Measurements from ENCODE around the gene HIVEP1. TPM values are rescaled to one million over a fixed set of nuclear protein-coding genes. Genes with fewer than 3 reads are reported as not detected.

Gene HIVEP1
- total RNA-seq, 2 donors from 2014 or later: 70.1 to 77.0 TPM

- Mint-ChIP-seq H3K4me3 (peak overlapping the region; percentile 9 to 57), H3K36me3 (ENCODE audit: insufficient read depth in 2 of 2) (peaks cover 22 to 38% of the 10 kb centered on the region in 2 donors), H3K27me3 (ENCODE audit: low read depth) (no peaks in the 10 kb centered on the region), H3K9me3 (peaks cover 6% of the 10 kb centered on the region in 2 donors), H3K27ac (no peak overlapping the region), H3K4me1 (ENCODE audit: low read depth) (peaks cover 67% of the 10 kb centered on the region)
- peak; percentile 20 to 33 for DNase-seq
- peak; percentile 80 to 86 for ATAC-seq (replicated peaks in 1 of 2)
These were observed 101.1 kb downstream of the HIVEP1 start for GRCh38 chr6:12113190-12113577.

- DNase-seq (no peak), ATAC-seq (replicated peaks in 1 of 2) (no peak)
- Mint-ChIP-seq H3K4me3 (peak overlapping the region in 1 of 2 donors; percentile 4), H3K36me3 (ENCODE audit: insufficient read depth in 2 of 2) (peaks cover 24 to 40% of the 10 kb centered on the region in 2 donors), H3K27me3 (ENCODE audit: low read depth) (no peaks in the 10 kb centered on the region), H3K4me1 (ENCODE audit: low read depth) (peaks cover 76% of the 10 kb centered on the region), H3K9me3 (peaks cover 6% of the 10 kb centered on the region in 2 donors), H3K27ac (peak overlapping the region; percentile 1)
These were observed 102.0 kb downstream of the HIVEP1 start for GRCh38 chr6:12114055-12114503.

- Mint-ChIP-seq H3K27ac (no peak overlapping the region), H3K36me3 (ENCODE audit: insufficient read depth in 2 of 2) (peaks cover 22 to 41% of the 10 kb centered on the region in 2 donors), H3K27me3 (ENCODE audit: low read depth) (no peaks in the 10 kb centered on the region), H3K4me3 (no peak overlapping the region), H3K9me3 (peaks cover 6% of the 10 kb centered on the region in 2 donors), H3K4me1 (ENCODE audit: low read depth) (peaks cover 76% of the 10 kb centered on the region)
- DNase-seq: no peak
- ATAC-seq (replicated peaks in 1 of 2): no peak
These were observed 102.9 kb downstream of the HIVEP1 start for GRCh38 chr6:12115001-12115400.

- Mint-ChIP-seq H3K36me3 (ENCODE audit: insufficient read depth in 2 of 2) (peaks cover 26 to 46% of the 10 kb centered on the region in 2 donors), H3K9me3 (peaks cover 6% of the 10 kb centered on the region in 2 donors), H3K4me1 (ENCODE audit: low read depth) (peaks cover 76% of the 10 kb centered on the region), H3K27me3 (ENCODE audit: low read depth) (no peaks in the 10 kb centered on the region), H3K27ac (peak overlapping the region; percentile 41), H3K4me3 (peak overlapping the region; percentile 17 to 42)
- DNase-seq: no peak
- ATAC-seq (replicated peaks in 1 of 2): no peak
These were observed 103.4 kb downstream of the HIVEP1 start for GRCh38 chr6:12115492-12115891.

- H3K4me1 Mint-ChIP-seq (ENCODE audit: low read depth): peaks cover 72% of the 10 kb centered on the region
- H3K36me3 Mint-ChIP-seq (ENCODE audit: insufficient read depth in 2 of 2): peaks cover 31 to 49% of the 10 kb centered on the region in 2 donors
- H3K9me3 Mint-ChIP-seq: peaks cover 6% of the 10 kb centered on the region in 2 donors
- no peak for DNase-seq
- H3K4me3 Mint-ChIP-seq: no peak overlapping the region
- H3K27ac Mint-ChIP-seq: peak overlapping the region; percentile 81
- no peak for ATAC-seq (replicated peaks in 1 of 2)
- H3K27me3 Mint-ChIP-seq (ENCODE audit: low read depth): no peaks in the 10 kb centered on the region
These were observed 104.2 kb downstream of the HIVEP1 start for GRCh38 chr6:12116264-12116800.

GRCh38 chr6:12116978-12117377 is 104.9 kb downstream of the HIVEP1 start:
- Mint-ChIP-seq H3K4me1 (ENCODE audit: low read depth) (peaks cover 72% of the 10 kb centered on the region), H3K27ac (peak overlapping the region; percentile 81)
- DNase-seq: no peak

GRCh38 chr6:12118607-12119006 is 106.5 kb downstream of the HIVEP1 start:
- Mint-ChIP-seq H3K4me3 (peak overlapping the region; percentile 47 to 58), H3K4me1 (ENCODE audit: low read depth) (peaks cover 57% of the 10 kb centered on the region), H3K27ac (peak overlapping the region; percentile 26), H3K36me3 (ENCODE audit: insufficient read depth in 2 of 2) (peaks cover 32 to 56% of the 10 kb centered on the region in 2 donors), H3K9me3 (peaks cover 4 to 6% of the 10 kb centered on the region in 2 donors), H3K27me3 (ENCODE audit: low read depth) (no peaks in the 10 kb centered on the region)
- ATAC-seq (replicated peaks in 1 of 2) (no peak), DNase-seq (no peak)

More at GRCh38 chr6:12116978-12117377, 104.9 kb downstream of the HIVEP1 start:
- ATAC-seq (replicated peaks in 1 of 2): no peak
- H3K4me3 Mint-ChIP-seq: no peak overlapping the region
- H3K9me3 Mint-ChIP-seq: peaks cover 6% of the 10 kb centered on the region in 2 donors
- H3K36me3 Mint-ChIP-seq (ENCODE audit: insufficient read depth in 2 of 2): peaks cover 32 to 51% of the 10 kb centered on the region in 2 donors
- H3K27me3 Mint-ChIP-seq (ENCODE audit: low read depth): no peaks in the 10 kb centered on the region

GRCh38 chr6:12119085-12119588 is 107.0 kb downstream of the HIVEP1 start:
- Mint-ChIP-seq H3K4me1 (ENCODE audit: low read depth) (peaks cover 57% of the 10 kb centered on the region), H3K4me3 (peak overlapping the region; percentile 47 to 58), H3K27me3 (ENCODE audit: low read depth) (no peaks in the 10 kb centered on the region), H3K36me3 (ENCODE audit: insufficient read depth in 2 of 2) (peaks cover 34 to 61% of the 10 kb centered on the region in 2 donors), H3K27ac (peak overlapping the region; percentile 26), H3K9me3 (peaks cover 4 to 6% of the 10 kb centered on the region in 2 donors)
- peak; percentile 75 to 78 for ATAC-seq (replicated peaks in 1 of 2)
- DNase-seq: peak in 1 of 2 donors; percentile 21

- Mint-ChIP-seq H3K36me3 (ENCODE audit: insufficient read depth in 2 of 2) (peaks cover 25 to 53% of the 10 kb centered on the region in 2 donors), H3K27me3 (ENCODE audit: low read depth) (no peaks in the 10 kb centered on the region), H3K4me3 (no peak overlapping the region), H3K9me3 (peaks cover 0 to 2% of the 10 kb centered on the region in 2 donors), H3K27ac (no peak overlapping the region), H3K4me1 (ENCODE audit: low read depth) (peaks cover 40% of the 10 kb centered on the region)
- DNase-seq: no peak
- no peak for ATAC-seq (replicated peaks in 1 of 2)
These were observed 113.3 kb downstream of the HIVEP1 start for GRCh38 chr6:12125396-12125795.

GRCh38 chr6:12126051-12126450 is 113.9 kb downstream of the HIVEP1 start:
- Mint-ChIP-seq H3K27ac (no peak overlapping the region), H3K4me1 (ENCODE audit: low read depth) (peaks cover 37% of the 10 kb centered on the region), H3K36me3 (ENCODE audit: insufficient read depth in 2 of 2) (peaks cover 19 to 49% of the 10 kb centered on the region in 2 donors), H3K9me3 (peaks cover 0 to 2% of the 10 kb centered on the region in 2 donors), H3K27me3 (ENCODE audit: low read depth) (no peaks in the 10 kb centered on the region), H3K4me3 (no peak overlapping the region)
- DNase-seq: no peak
- no peak for ATAC-seq (replicated peaks in 1 of 2)

GRCh38 chr6:12129523-12129922 is 117.4 kb downstream of the HIVEP1 start:
- H3K9me3 Mint-ChIP-seq: peaks cover 0 to 2% of the 10 kb centered on the region in 2 donors
- peaks cover 6 to 30% of the 10 kb centered on the region in 2 donors for H3K36me3 Mint-ChIP-seq (ENCODE audit: insufficient read depth in 2 of 2)
- H3K4me3 Mint-ChIP-seq: no peak overlapping the region
- DNase-seq (no peak), ATAC-seq (replicated peaks in 1 of 2) (no peak)
- H3K27ac Mint-ChIP-seq: peak overlapping the region; percentile 33
- no peaks in the 10 kb centered on the region for H3K27me3 Mint-ChIP-seq (ENCODE audit: low read depth)
- peaks cover 28% of the 10 kb centered on the region for H3K4me1 Mint-ChIP-seq (ENCODE audit: low read depth)

- Mint-ChIP-seq H3K9me3 (no peaks in the 10 kb centered on the region), H3K36me3 (ENCODE audit: insufficient read depth in 2 of 2) (peaks cover 5 to 24% of the 10 kb centered on the region in 2 donors), H3K4me3 (no peak overlapping the region), H3K4me1 (ENCODE audit: low read depth) (peaks cover 19% of the 10 kb centered on the region), H3K27ac (peak overlapping the region; percentile 90), H3K27me3 (ENCODE audit: low read depth) (no peaks in the 10 kb centered on the region)
- DNase-seq (no peak), ATAC-seq (replicated peaks in 1 of 2) (no peak)
These were observed 120.5 kb downstream of the HIVEP1 start for GRCh38 chr6:12132351-12133222.

GRCh38 chr6:12134581-12134980 is 122.5 kb downstream of the HIVEP1 start:
- no peak overlapping the region for H3K4me3 Mint-ChIP-seq
- ATAC-seq (replicated peaks in 1 of 2): no peak
- peaks cover 32% of the 10 kb centered on the region for H3K4me1 Mint-ChIP-seq (ENCODE audit: low read depth)
- no peak overlapping the region for H3K27ac Mint-ChIP-seq
- no peaks in the 10 kb centered on the region for H3K27me3 Mint-ChIP-seq (ENCODE audit: low read depth)
- DNase-seq: no peak
- H3K9me3 Mint-ChIP-seq: peaks cover 4 to 6% of the 10 kb centered on the region in 2 donors
- peaks cover 13 to 34% of the 10 kb centered on the region in 2 donors for H3K36me3 Mint-ChIP-seq (ENCODE audit: insufficient read depth in 2 of 2)

Measured in activated T-cell treated with anti-CD3 and anti-CD28 coated beads, Interleukin-2, amount 50 U/mL, for 72 hours (primary cell).